Stimulated activated naive CD4-positive, alpha-beta T cell (primary cell): Measurements from ENCODE around the gene UST.
"Not testable (repeated sequence)": the region's sequence is repeated elsewhere in the genome, so short reads cannot be mapped to it uniquely, and the experiment has no call there.

Experiments used
- DNase-seq, 6 experiments: peaks; one replicate each; lab custom pipeline; 2025; lab: John Stamatoyannopoulos, UW

The UST gene

GRCh38 chr6:148978298-148978697 lies 231.5 kb downstream of the UST start:
- DNase-seq: not testable (repeated sequence)

DNA sequence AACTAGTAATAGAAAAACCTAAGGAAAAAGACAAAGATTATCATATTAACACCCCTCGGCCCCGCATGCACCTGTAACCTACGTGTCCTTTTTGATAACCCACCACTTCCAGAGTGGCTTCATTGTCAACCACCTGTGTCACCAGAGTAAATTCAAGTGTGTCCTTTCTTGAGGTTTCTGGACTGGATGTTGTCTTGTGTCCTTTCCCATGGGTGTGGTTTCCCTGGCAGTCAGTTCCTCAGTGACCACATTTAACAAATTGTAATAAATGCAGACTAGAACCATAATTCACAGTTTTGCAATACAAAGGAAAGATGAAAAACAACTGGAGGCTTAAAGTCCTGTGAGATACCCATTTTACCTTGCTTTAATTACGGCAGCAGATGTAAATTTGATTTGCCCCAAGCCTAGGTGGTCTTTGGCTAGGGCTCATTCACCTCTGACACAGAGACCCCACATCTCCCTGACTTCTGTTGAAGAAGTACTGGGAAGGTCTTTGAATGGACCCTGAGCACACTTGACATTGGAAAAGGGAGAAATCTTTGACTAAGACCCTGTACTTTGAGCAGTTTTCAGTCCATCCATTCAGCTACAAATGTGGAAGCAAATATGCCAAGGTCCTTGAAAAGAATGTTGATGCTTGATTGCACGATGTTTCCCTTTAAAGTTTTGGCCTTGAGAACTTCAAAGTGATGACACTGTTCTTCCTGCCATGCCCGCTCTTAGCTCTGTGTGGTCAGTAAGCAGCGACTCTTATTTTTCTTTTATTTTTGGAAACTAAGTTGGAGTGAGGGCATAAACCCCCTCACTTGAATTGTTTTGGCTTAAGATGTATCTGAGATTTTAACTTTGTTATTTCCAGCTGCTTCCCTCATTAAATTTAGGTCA lies 232.4 kb downstream of the UST start:
- no peak for DNase-seq

GRCh38 chr6:148980234-148980633 lies 233.4 kb downstream of the UST start:
- DNase-seq: no peak

GRCh38 chr6:148981515-148981914 lies 234.7 kb downstream of the UST start:
- DNase-seq: no peak

GRCh38 chr6:148983101-148983761 lies 236.4 kb downstream of the UST start:
- no peak for DNase-seq

DNA sequence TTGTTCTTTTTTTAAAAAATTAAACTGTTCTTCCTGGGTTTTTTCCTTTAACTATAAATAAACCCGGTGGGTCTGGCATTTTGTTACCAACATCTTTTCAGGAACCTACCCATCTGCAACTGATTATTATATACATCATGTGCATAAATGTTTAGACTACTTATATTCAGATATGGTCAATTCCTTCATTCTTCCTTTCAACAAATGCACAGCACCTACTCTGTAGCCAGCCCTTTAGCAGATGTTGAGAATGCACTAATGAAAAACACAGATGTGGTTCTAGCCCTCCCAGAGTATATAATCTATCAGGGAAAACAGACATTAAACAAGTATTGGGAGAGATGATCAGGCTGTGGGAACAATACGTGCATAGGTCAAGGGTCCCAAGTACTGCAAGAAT lies 237.1 kb downstream of the UST start:
- DNase-seq: no peak

DNA sequence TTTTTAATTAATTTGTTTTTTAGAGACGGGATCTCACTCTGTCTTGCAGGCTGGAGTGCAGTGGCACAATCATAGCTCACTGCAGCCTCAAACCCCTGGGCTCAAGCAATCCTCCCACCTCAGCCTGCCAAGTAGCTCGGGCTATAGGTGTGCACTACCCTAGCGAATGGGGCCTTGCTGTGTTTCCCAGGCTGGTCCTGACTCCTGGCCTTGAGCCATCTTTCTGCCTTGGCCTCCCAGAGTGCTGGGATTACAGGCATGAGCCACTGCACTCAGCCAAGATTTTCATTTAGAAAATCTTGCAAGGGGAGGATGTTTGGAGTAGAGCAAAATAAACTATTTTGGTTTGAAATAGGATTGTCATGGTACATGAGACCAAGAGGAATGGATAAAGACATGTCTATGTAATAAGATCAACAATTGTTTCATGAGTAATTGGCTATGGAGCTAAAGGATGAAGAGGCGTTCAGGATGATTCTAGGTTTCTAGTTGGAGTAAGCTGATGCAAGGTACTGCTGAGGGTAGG lies 237.8 kb downstream of the UST start:
- DNase-seq: no peak

GRCh38 chr6:148985499-148985898 lies 238.7 kb downstream of the UST start:
- no peak for DNase-seq

DNA sequence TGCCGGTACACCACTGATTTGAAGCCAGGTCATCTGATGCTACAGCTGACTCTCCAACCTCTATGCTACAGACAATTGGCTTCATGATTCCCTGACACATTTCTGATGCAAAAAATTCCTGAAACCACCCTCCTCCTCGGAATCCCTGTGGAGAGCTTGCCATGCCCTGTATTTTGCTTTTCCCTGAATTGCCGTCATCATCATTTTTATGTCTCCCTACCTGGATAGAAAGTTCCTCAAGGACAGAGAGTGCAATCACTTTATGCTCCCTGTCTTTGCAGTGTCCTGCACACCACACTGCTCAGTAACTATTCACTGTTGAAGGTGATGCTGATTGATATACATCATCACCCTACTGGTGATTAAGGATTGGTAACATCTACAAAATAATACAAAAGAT lies 239.8 kb downstream of the UST start:
- DNase-seq: no peak

DNA sequence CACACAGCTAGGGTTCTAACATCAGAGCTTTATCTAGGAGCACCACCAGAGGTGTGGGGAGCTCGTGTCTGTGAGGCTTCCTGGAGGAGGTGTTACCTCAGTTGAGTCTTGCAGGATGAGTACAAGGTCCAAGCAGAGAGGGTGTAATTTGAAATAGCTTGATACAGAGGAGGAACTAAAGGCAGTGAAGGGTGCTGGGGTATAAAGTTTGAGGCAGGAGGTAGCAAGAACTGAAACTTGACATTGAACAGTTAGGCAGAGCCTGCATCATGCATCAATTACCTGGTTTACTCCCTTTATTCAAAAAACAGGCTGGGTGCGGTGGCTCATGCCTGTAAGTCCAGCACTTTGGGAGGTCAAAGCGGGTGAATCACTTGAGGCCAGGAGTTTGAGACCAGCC lies 241.2 kb downstream of the UST start:
- no peak for DNase-seq

- DNase-seq: no peak
Observed at GRCh38 chr6:148989585-148989984, 242.8 kb downstream of the UST start.

- no peak for DNase-seq
Observed at GRCh38 chr6:148990403-148990802, 243.6 kb downstream of the UST start.

DNA sequence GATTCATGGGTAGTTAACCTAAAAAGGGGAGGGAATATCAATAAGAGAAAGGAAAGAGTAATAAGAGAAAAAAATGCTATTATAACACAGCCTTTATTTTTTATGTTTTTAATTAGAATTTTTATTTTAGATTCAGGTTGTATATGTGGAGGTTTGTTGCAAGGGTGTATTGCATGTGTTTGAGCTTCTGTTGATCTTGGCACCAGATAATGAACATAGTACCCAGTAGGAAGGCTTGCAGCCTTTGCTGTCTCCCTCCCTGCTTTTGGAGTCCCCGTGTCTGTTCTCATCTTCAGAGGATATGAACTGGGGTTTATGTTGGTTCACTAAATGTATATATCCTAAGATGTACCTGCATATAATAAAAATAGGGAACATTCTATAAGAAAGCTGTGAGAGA lies 250.0 kb downstream of the UST start:
- no peak for DNase-seq

DNA sequence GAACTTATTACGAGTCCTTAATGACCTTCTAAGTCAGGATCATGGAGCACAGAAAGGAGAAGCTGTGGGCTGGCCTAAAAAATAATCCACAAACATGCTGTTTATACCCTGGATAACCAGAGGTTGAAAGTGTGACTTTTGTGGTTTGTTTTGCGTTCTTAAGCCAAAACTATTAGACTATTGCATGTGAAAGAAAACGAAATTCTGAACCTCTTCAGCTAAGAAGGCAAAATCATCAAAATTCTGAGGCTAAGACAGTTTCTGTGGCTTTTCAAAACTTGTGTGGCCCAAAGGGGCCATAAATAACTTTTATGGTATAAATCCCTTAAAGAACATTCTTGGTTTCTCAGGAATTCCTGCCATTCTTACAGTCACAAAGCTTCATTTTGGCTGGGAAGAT lies 251.0 kb downstream of the UST start:
- DNase-seq: no peak

DNA sequence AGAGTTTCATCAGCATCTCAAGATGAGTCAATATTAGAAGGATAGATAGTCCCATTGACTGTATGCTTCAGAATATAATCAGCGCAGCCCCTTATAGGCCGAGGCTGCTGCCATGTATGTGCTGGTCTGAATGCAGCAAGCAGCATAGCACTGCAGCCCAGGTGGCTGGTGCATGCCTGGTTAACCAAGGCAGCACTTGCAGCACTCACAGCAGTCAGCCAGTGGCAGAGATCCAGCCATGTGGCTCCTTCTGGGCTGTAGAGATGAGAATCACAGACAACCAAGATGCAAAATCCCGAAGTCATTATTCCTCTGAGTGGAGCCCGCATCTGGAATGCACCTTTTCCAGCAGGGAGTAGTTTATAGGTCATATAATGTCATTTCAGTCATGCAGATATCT lies 251.9 kb downstream of the UST start:
- no peak for DNase-seq

DNA sequence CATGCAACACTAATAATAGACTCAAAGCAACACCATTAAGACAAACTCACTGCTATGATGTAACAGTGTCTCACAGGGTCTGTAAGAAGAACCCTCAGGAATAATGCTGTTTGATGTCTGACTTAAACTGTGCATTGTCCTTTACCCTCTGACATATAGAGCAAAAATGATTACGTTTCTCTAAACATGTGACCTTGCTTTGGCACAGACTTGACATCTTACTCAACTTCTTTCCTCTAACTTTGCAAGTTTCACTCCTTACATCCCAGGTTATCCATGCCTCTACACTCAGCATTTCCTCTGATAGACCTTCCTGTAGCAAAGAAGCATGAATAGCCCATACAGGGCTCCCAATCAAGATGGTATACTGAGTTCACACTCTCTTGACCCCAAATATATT lies 252.7 kb downstream of the UST start:
- no peak for DNase-seq

DNA sequence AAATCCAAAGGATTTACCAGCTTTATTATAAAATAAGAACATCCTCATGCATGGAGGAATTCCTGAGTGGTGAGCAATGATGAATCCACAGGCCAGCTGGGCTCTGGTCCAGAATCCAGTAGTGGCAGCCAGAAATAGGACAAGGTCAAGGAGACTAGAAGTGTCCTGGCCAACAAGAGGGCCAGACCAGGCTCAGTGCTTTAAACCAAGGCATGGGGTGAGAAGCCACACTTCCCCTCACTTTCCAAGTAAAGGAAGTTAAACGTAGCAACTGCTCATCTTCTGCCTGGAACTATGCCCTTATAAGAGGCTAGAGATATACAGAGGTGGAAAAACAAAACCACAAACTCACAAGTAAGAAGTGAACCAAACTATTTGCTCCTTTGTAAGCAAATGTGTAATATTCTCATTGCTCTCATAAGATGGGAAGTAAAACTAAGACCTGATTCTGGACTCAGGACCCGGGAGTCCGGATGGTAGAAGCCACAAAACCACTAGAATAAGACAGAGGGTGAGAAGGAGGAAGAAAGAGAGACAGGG lies 253.2 kb downstream of the UST start:
- no peak for DNase-seq

DNA sequence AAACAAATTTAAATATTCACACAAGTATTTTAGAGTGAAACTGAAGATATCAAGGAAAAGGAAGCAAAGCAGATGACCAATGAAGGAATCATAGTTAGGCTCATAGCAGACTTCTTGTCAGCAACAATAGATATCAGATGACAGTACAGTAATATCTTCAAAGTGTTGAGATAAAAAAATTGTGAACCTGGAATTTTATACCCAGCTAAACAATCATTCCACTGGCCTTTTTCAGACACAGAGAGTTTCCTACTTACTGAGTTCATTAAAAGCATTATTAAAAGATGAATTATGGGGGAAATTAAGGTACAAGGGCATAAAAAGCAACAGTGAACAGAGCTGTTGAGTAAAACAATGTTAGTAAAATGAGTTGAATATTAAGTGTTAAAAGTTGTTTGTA lies 254.6 kb downstream of the UST start:
- no peak for DNase-seq

GRCh38 chr6:149003560-149003959 lies 256.7 kb downstream of the UST start:
- no peak for DNase-seq

DNA sequence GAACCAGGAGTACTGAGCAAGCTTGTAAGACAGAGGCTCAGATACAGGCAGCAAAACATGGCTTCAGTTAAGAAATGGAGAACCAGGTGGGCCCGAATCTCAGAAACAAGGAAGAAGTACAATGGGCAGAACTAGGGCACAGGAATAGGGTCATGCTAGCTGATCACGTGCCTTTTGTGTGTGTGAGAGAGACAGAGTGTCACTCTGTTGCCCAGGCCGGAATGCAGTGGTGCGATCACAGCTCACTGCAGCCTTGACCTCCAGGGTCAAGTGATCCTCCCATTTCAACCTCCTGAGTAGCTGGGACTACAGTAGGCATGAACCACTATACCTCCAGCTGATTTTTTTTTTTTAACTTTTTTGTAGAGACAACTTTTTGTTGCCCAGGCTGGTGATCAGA lies 257.8 kb downstream of the UST start:
- no peak for DNase-seq

DNA sequence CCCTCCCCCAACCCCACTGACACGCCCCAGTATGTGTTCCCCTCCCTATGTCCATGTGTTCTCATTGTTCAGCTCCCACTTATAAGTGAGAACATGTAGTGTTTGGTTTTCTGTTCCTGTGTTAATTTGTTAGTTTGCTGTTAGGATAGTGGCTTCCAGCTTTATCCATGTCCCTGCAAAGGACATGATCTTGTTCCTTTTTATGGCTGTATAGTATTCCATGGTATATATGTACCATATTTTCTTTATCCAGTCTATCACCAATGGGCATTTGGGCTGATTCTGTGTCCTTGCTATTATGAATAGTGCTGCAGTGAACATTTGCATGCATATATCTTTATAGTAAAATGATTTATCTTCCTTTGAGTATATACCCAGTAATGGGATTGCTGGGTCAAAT lies 259.4 kb downstream of the UST start:
- DNase-seq: not testable (repeated sequence)

GRCh38 chr6:149006671-149007070 lies 259.8 kb downstream of the UST start:
- DNase-seq: no peak

DNA sequence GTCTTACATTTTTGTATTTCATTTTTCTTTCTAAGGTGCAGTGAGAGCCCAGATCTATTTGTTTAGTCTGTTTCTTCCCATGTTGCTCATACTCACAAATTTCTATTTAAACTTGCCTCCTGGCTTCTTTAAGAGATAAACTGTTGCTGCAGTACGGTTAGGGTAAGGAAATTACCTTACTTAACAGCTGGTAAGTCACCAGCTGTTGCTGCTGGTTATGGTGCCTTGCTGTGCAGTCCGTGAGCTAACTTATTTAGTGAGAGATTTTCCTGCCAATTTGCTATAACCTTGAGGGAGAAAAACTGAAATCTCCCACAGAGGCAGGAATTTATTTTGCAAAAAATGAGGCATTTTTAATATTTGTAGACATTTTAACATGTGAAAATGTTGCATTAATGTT lies 261.0 kb downstream of the UST start:
- DNase-seq: no peak
